GM18502 (cell line): ENCODE results near the gene PLCB4.

Source experiments
- ATAC-seq: cut with Tn5 transposase; IDR thresholded peaks from one replicate; pipeline ENCODE4 v1.9.1; 2021; ENCODE audit warnings: mild to moderate bottlenecking; ENCODE audit not compliant: unreplicated experiment, poor library complexity

PLCB4 gene

DNA sequence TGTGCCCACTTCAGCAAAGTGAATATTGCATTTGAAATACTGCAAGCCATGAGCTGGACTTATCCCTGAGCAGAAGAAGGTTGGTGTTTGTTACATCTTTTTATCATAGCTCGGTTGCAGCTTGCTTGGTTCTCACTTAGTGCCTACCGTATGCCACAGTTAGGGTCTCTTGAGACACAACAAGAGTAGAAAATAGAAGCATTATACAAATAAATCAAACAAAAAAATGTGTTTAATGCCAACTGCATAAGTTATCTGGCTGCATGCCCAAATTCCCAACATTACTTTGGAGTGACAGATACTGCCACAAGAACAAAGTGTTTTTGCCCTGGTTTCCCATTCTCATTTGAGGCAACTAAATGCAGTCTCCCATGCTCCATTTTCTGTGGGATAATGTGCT lies 391.6 kb downstream of the PLCB4 start:
- ATAC-seq: no peak

GRCh38 chr20:9467995-9468394 lies 399.1 kb downstream of the PLCB4 start:
- peak; percentile 48 for ATAC-seq

DNA sequence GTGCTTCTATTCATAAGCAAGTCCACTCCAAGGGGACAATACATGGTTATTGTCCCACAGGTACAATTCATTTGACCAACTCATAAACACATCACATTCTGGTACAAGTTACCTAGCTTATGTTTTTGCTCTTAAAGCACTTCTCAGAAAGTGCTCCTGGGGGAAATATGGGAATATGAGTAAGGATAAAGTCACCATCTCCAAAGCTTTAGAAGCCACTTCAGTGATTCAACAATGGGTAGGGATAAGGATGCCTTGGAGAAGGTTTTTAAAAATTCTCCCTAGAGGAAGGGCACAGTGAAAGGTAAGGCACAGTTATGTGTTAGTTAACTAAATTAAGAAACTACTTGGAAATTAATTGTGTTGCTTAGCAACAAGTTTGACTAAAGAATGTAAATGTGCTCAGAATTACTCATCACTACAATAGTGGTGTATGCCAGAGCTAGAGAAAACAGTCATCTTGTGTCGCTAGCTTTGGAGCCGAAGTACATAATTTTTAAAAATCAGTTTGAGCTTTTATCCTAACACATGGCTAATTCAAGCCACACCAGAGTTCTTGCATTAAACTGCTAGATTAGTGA lies 406.0 kb downstream of the PLCB4 start:
- no peak for ATAC-seq

- no peak for ATAC-seq
These were observed 406.6 kb downstream of the PLCB4 start for GRCh38 chr20:9475456-9475855.

GRCh38 chr20:9476174-9476573 lies 407.3 kb downstream of the PLCB4 start:
- no peak for ATAC-seq

DNA sequence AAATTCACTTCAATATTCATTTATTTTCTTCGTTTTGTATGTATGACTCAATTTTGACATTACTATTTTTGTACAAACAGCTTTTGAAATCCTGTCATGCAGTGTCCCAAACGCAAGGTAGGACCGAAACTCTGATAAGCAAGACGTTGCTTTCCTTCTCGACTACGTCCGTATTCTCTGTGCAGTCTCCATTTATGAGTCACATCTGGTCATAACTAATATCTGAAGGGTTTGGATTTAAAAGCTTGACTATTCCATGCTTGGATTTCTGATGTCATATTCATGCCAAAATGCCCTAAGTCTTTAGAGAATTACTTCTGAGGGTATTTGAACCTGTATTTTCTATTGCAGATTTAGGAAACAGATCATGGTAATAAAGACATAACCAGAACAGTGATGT lies 407.8 kb downstream of the PLCB4 start:
- ATAC-seq: no peak

DNA sequence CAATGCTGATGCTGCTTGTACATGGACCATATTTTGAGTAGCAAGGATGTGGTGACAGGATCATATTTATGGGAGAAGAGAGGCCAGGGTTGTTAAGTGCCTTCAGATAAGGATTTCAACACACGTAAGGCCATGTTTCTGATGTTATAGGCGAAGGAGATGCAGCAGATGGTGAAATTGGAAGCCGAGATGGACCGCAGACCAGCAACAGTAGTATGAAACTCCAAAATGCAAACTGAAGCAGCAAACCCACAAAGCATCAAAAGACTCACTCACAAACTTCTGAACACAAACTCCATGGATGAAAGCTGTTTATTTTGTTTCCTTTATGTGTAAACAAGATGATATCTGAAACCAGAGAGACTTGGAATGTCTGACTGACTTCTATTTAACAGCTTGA lies 409.9 kb downstream of the PLCB4 start:
- no peak for ATAC-seq

DNA sequence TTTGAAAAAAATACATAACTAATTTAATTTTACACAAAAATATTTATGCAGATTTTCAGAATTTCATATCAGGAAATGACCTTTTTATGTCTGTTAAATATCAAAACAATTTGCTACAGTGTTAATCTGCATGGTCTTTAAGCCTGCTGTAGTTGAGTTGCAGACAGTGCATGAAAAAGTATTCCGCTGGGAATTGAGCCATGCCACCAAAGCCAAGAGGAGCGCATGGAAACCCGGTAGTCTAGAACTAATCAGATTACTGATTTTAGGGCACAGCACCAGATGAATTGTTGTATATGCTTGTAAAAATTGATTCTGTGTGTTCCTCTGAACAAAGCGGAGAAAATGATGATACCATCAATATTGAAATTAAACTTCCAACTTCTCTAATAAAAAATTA lies 411.2 kb downstream of the PLCB4 start:
- ATAC-seq: no peak

DNA sequence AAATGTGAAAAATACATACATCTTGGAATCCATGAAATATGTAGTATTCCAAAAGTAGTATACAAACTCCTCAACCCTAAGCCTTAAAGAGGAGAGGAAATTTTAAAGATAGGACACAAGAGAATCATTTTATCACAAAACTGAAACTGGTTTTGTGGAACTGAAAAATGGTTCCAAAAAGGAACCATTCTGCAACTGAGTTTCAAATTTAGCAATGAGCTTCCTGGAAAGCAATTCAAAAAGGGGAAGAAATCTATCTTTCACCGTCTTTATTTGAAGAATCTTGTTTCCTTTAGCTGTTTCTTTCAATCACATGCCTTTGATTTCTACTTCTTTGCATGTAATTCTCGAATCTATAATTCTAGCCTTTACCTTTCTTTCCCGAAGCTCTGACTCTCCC lies 413.3 kb downstream of the PLCB4 start:
- ATAC-seq: no peak

- no peak for ATAC-seq
These were observed 414.2 kb downstream of the PLCB4 start for GRCh38 chr20:9483131-9483530.

DNA sequence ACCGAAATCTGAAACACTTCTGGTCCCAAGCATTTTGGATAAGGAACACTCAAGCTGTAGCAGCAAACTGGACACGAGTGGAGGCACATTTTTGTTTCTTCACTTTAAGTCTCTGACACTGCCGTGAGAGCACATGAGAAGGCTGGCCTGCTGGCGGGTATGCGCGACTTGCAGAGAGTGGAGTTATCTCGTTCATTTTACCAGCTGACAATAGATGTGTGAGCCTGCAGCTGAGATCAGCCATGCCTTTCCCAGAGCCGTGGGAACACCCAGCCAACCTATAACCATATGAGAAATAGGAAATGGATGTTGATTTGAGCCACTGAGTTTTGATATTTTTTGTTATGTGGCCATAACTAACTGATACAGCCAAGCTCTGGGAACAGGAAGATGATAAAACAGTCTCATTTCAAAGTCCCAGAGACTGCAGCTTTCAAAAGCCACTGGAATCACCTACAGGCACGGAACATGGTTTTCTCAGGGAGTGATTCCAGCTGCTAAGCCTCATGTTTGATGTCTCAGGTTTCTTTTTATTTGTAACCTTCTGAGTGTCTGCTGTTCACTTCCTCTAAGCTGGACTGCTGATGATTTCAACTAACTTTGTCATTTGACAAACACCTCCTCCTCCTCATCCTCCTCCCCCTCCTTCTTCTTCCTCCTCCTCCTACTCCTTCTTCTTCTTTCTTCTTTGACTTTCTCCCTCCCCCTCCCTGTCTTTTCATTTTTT lies 416.9 kb downstream of the PLCB4 start:
- no peak for ATAC-seq

GRCh38 chr20:9487231-9487630 lies 418.3 kb downstream of the PLCB4 start:
- no peak for ATAC-seq

DNA sequence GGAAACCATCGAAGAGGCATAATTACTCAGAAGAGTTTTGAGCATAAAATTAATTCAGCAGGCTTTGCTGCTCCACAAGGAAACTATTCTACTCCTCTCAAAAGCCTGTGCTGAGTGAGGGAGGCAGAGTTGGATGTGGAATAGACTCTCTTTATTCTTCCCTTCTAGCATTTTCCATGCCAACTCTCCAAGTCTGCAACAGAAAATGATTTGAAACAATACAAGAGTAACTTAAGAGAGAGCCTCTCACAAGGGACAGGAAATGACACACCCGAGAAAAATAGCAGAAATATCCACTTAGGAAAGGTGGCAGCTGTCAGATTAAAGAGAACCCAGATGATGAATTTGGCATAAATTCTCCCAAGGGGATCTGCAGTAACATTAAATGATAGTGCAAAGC lies 419.2 kb downstream of the PLCB4 start:
- no peak for ATAC-seq

- no peak for ATAC-seq
These were observed 421.3 kb downstream of the PLCB4 start for GRCh38 chr20:9490161-9490560.

GRCh38 chr20:9490631-9491030 lies 421.7 kb downstream of the PLCB4 start:
- no peak for ATAC-seq

DNA sequence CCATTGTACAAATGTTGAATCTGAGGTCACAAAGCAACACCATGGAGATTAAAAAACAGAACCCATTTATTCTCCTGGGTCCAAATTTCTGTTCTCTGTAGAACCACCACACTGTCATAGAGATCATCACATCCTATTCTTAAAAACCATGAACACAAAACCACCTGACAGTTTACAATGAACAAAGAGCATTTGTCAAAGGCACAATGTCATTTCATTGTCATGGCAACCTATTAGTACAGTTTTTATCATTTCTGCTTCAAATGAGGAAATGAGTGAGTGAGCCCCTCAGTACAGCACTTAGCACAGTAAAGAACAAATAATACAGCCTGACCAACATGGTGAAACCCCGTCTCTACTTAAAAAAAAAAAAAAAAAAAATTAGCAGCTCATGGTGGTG lies 422.4 kb downstream of the PLCB4 start:
- no peak for ATAC-seq

- no peak for ATAC-seq
These were observed 423.2 kb downstream of the PLCB4 start for GRCh38 chr20:9492067-9492466.

DNA sequence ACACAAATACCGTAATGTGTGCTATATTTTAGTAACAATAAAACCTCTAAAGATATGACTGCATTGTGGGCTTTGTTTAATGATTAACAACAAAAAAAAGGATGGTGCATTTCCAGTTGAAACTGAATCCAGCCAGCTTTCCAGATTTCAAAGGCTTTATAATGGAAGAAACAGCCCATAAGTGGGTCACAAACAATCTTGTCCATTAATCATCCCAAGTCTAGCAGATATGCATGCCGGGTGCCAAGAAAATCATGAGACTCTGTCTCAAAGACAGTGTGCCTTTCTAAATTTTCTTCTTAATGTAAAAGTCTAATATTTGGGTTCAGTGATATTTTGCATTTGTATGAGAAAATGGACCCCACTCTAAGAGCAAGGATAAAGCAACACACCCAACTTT lies 424.9 kb downstream of the PLCB4 start:
- no peak for ATAC-seq

DNA sequence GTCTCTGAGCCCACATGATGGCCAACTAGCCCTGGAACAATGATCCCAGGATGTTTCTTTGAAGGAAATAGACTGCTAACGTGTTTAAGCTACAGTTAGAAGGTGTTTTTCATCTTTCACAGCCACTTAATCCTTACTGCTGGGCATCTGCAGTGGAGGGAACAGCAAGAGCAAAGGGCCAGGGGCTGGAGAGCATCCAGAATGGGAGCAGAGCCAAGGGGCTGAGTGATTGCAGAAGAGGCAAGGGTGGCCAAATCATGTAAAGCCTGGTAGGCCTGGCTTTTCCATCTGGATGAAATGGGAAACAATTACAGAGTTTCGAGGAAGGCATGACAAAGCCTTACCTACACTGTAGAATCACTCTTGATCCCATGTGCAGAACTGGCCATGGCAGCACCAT lies 426.8 kb downstream of the PLCB4 start:
- ATAC-seq: no peak

DNA sequence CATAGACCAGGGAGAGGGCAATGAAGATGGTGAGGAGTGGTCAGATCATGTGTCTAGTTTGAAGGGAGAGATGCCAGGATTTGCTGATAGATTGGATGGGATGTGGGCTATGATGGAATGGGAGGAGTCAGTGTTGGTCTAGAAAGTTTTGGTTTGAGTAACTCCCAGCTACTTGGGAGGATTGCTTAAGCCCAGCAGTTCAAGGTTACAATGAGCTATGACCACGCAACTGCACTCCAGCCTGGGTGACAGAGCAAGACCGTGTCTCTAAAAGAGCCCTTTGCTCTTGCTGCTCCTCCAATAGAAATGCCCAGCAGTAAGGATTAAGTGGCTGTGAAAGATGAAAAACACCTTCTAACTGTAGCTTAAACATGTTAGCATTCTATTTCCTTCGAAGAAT lies 427.3 kb downstream of the PLCB4 start:
- ATAC-seq: no peak

GRCh38 chr20:9498322-9498721 lies 429.4 kb downstream of the PLCB4 start:
- no peak for ATAC-seq

GRCh38 chr20:9499126-9499899 lies 430.4 kb downstream of the PLCB4 start:
- no peak for ATAC-seq
